Activated CD4-positive, alpha-beta T cell treated with anti-CD3 and anti-CD28 coated beads, Interleukin-2, amount 50 U/mL, for 1 hour (primary cell): ENCODE data around the gene AKIRIN1.
"Not testable (repeated sequence)": the region's sequence is repeated elsewhere in the genome, so short reads cannot be mapped to it uniquely, and the experiment has no call there.

Experiments
- DNase-seq: peaks from one replicate; pipeline ENCODE4 v3.0.0-alpha.2; 2020

AKIRIN1 gene

GRCh38 chr1:39046613-39047210 lies 55.6 kb downstream of the AKIRIN1 start:
- DNase-seq, result no peak

GRCh38 chr1:39047374-39048229 lies 56.5 kb downstream of the AKIRIN1 start:
- DNase-seq, result no peak

GRCh38 chr1:39048745-39049370 lies 57.8 kb downstream of the AKIRIN1 start:
- no peak for DNase-seq

- DNase-seq, result no peak
These were observed 58.9 kb downstream of the AKIRIN1 start for GRCh38 chr1:39050001-39050400.

- not testable (repeated sequence) for DNase-seq
These were observed 60.2 kb downstream of the AKIRIN1 start for GRCh38 chr1:39051193-39051850.

GRCh38 chr1:39051956-39052355 lies 60.9 kb downstream of the AKIRIN1 start:
- no peak for DNase-seq

- not testable (repeated sequence) for DNase-seq
These were observed 64.2 kb downstream of the AKIRIN1 start for GRCh38 chr1:39055213-39055710.
